Measurements from ENCODE around the gene MTUS2.

The MTUS2 gene

DNA sequence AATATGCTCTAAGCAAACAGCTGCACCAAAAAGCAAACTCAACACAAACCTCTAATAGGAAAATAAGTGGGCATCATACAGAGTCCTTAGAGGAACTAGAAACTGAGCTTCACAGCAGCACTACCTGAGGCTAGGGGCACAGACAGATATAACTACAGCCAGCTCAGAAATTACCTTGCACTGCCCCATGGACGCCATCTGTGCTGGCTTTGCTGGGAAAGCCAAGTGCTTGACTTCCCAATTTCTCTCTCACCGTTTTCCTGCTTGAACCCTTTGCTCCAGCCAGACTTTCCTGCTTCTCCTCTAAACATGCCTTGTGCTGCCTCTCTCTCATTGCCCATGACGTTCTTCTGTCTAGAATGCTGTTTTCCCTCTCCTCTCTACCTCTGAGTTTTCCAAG, 29.3 kb downstream of the MTUS2 start:
- TF ChIP-seq CTCF (IDR thresholded peaks at IDR 0.05), result no peak
- peaks cover 12% of the 10 kb centered on the region for H3K27me3 Mint-ChIP-seq (ENCODE audit: low read depth, poor library complexity)
- no peaks in the 10 kb centered on the region for H3K9me3 Mint-ChIP-seq
- H3K4me1 Mint-ChIP-seq, result peaks cover 5% of the 10 kb centered on the region
- DNase-seq, result no peak
- H3K27ac Mint-ChIP-seq, result no peak overlapping the region
- H3K36me3 Mint-ChIP-seq (ENCODE audit: low read depth), result no peaks in the 10 kb centered on the region
- no peak overlapping the region for H3K4me3 Mint-ChIP-seq

DNA sequence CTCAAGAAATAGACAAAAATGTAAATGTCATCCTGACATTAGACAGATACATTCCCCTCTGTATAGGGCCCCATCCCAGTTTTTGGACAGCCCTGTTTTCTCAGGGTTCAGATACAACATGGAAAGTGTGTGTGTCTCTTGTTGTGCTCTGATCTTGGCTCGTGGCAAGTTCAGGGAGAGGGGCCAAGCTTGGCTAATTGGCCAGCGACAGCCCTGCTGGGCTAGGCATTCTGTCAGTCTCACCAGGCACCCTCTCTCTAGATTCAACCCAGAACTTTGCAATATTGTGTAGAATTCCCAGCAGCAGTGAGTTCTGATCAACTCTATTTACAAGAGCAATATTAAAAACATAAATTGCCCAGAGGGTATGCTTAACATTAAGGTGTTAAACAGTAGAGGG, 30.1 kb downstream of the MTUS2 start:
- Mint-ChIP-seq H3K27ac (no peak overlapping the region), H3K4me3 (no peak overlapping the region), H3K4me1 (peaks cover 10% of the 10 kb centered on the region), H3K9me3 (peaks cover 1% of the 10 kb centered on the region), H3K36me3 (ENCODE audit: low read depth) (no peaks in the 10 kb centered on the region), H3K27me3 (ENCODE audit: low read depth, poor library complexity) (peaks cover 12% of the 10 kb centered on the region)
- DNase-seq, result no peak
- TF ChIP-seq CTCF (IDR thresholded peaks at IDR 0.05), result no peak

GRCh38 chr13:28851422-28851821, 31.3 kb downstream of the MTUS2 start:
- TF ChIP-seq CTCF (IDR thresholded peaks at IDR 0.05), result no peak
- peaks cover 12% of the 10 kb centered on the region for H3K27me3 Mint-ChIP-seq (ENCODE audit: low read depth, poor library complexity)
- H3K4me1 Mint-ChIP-seq, result peaks cover 10% of the 10 kb centered on the region
- no peak overlapping the region for H3K4me3 Mint-ChIP-seq
- no peak overlapping the region for H3K27ac Mint-ChIP-seq
- H3K9me3 Mint-ChIP-seq, result peaks cover 7% of the 10 kb centered on the region
- no peaks in the 10 kb centered on the region for H3K36me3 Mint-ChIP-seq (ENCODE audit: low read depth)
- no peak for DNase-seq

- peak; percentile 26 for DNase-seq
- Mint-ChIP-seq H3K27me3 (ENCODE audit: low read depth, poor library complexity) (peaks cover 16% of the 10 kb centered on the region), H3K36me3 (ENCODE audit: low read depth) (no peaks in the 10 kb centered on the region), H3K9me3 (peaks cover 7% of the 10 kb centered on the region), H3K27ac (peak overlapping the region; percentile 26), H3K4me3 (no peak overlapping the region), H3K4me1 (peaks cover 10% of the 10 kb centered on the region)
- no peak for TF ChIP-seq CTCF (IDR thresholded peaks at IDR 0.05)
Measured at GRCh38 chr13:28854657-28855056, 34.5 kb downstream of the MTUS2 start.

GRCh38 chr13:28856287-28856686, 36.1 kb downstream of the MTUS2 start:
- DNase-seq, result no peak
- no peak for TF ChIP-seq CTCF (IDR thresholded peaks at IDR 0.05)
- no peak overlapping the region for H3K27ac Mint-ChIP-seq
- peaks cover 7% of the 10 kb centered on the region for H3K9me3 Mint-ChIP-seq
- H3K4me3 Mint-ChIP-seq, result no peak overlapping the region
- peaks cover 16% of the 10 kb centered on the region for H3K27me3 Mint-ChIP-seq (ENCODE audit: low read depth, poor library complexity)
- peaks cover 10% of the 10 kb centered on the region for H3K4me1 Mint-ChIP-seq
- H3K36me3 Mint-ChIP-seq (ENCODE audit: low read depth), result no peaks in the 10 kb centered on the region

DNA sequence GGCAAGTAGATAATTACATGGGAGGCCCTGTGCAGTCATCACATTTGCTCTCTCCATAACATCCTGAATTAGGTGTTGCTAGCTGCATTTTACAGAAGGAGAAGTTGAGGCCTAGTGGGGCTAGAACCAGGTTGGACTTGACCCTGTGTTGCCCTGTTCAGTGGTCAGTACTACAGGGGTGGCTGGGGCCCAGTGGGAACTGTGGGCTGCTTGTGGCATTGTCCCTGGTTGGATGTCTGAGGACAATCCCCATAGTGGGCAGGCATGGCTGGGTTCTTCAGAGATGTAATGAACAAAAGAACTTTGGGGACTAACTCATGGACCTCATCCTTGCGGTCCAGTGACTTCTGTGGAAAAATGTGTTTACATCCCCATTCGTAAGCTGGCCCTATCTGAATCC, 38.9 kb downstream of the MTUS2 start:
- H3K4me3 Mint-ChIP-seq, result no peak overlapping the region

More for the DNA sequence above, 38.9 kb downstream of the MTUS2 start:
- Mint-ChIP-seq H3K4me1 (peaks cover 9% of the 10 kb centered on the region), H3K27ac (no peak overlapping the region), H3K27me3 (ENCODE audit: low read depth, poor library complexity) (peaks cover 4% of the 10 kb centered on the region), H3K36me3 (ENCODE audit: low read depth) (no peaks in the 10 kb centered on the region), H3K9me3 (peaks cover 7% of the 10 kb centered on the region)
- no peak for TF ChIP-seq CTCF (IDR thresholded peaks at IDR 0.05)
- no peak for DNase-seq
